IMR-90 (cell line): ENCODE results near the gene ZNF77.

ENCODE experiments used
- BHLHE40 ChIP-seq: fragments of 150-350 bp; IDR thresholded peaks from 2 replicates; pipeline ENCODE4 v1.6.1; 2016; ENCODE audit warnings: mild to moderate bottlenecking, low read depth, low read length
- CHD1 ChIP-seq: IDR thresholded peaks from 2 replicates; pipeline ENCODE4 v1.6.1; 2012; ENCODE audit warnings: low read depth, low read length, improper control_type of control experiment
- MAFK ChIP-seq: IDR thresholded peaks from 2 replicates; pipeline ENCODE4 v1.6.1; 2012; ENCODE audit warnings: low read depth, low read length, improper control_type of control experiment
- MAZ ChIP-seq: IDR thresholded peaks from 2 replicates; pipeline ENCODE4 v1.6.1; 2012; ENCODE audit warnings: low read depth, mild to moderate bottlenecking, low read length, improper control_type of control experiment, moderate library complexity, borderline replicate concordance
- POLR2A ChIP-seq: IDR thresholded peaks from 2 replicates; pipeline ENCODE4 v1.6.1; 2012; ENCODE audit warnings: mild to moderate bottlenecking, low read depth, low read length
- TF ChIP-seq, protein P1 (sequence below): conservative IDR thresholded peaks from 2 replicates; pipeline ENCODE4 v1.5.1; 2012; ENCODE audit warnings: mild to moderate bottlenecking, low read depth, low read length, improper control_type of control experiment
- TF ChIP-seq, protein P2 (sequence below): fragments of 150-350 bp; IDR thresholded peaks from 2 replicates; pipeline ENCODE4 v1.6.1; 2017; ENCODE audit warnings: mild to moderate bottlenecking, antibody characterized with exemption, low read length, low read depth
- TF ChIP-seq, protein P3 (sequence below): fragments of 150-350 bp; IDR thresholded peaks from 2 replicates; pipeline ENCODE4 v1.6.1; 2016; ENCODE audit warnings: low read depth, mild to moderate bottlenecking, low read length, moderate library complexity, borderline replicate concordance

DNA sequence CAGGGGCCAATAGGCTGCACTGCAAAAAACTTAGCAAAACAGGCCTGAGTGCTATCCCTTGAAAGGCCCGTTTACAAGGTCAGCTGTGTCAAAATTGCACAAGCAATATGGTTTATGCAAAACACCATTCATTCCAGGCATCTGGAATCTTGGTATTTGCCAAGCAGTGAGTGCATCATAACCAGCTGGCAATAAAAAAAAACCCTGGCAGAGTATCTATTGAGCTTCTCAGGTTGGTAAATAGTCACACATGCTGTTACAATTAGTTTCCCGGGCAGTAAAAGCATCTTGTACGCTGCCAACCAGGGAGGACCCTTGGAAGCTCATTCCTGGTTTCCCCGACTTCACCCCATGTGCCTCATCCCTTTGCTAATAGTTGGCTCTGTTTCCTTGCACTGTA, 21.3 kb downstream of the ZNF77 start:
- TF ChIP-seq MAFK (no peak), POLR2A (no peak), BHLHE40 (no peak), MAZ (no peak), CHD1 (no peak)
- TF ChIP-seq, protein P1, sequence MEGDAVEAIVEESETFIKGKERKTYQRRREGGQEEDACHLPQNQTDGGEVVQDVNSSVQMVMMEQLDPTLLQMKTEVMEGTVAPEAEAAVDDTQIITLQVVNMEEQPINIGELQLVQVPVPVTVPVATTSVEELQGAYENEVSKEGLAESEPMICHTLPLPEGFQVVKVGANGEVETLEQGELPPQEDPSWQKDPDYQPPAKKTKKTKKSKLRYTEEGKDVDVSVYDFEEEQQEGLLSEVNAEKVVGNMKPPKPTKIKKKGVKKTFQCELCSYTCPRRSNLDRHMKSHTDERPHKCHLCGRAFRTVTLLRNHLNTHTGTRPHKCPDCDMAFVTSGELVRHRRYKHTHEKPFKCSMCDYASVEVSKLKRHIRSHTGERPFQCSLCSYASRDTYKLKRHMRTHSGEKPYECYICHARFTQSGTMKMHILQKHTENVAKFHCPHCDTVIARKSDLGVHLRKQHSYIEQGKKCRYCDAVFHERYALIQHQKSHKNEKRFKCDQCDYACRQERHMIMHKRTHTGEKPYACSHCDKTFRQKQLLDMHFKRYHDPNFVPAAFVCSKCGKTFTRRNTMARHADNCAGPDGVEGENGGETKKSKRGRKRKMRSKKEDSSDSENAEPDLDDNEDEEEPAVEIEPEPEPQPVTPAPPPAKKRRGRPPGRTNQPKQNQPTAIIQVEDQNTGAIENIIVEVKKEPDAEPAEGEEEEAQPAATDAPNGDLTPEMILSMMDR = no peak
- TF ChIP-seq, protein P2, sequence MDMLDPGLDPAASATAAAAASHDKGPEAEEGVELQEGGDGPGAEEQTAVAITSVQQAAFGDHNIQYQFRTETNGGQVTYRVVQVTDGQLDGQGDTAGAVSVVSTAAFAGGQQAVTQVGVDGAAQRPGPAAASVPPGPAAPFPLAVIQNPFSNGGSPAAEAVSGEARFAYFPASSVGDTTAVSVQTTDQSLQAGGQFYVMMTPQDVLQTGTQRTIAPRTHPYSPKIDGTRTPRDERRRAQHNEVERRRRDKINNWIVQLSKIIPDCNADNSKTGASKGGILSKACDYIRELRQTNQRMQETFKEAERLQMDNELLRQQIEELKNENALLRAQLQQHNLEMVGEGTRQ = no peak
- TF ChIP-seq, protein P3, sequence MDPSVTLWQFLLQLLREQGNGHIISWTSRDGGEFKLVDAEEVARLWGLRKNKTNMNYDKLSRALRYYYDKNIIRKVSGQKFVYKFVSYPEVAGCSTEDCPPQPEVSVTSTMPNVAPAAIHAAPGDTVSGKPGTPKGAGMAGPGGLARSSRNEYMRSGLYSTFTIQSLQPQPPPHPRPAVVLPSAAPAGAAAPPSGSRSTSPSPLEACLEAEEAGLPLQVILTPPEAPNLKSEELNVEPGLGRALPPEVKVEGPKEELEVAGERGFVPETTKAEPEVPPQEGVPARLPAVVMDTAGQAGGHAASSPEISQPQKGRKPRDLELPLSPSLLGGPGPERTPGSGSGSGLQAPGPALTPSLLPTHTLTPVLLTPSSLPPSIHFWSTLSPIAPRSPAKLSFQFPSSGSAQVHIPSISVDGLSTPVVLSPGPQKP = no peak
